Prostate gland (tissue), 2 donors: ENCODE data around the gene DDX6. TPM values are rescaled to one million over a fixed set of nuclear protein-coding genes. Genes with fewer than 3 reads are reported as not detected.
A peak's percentile ranks its signal among the peaks of the same experiment; 100 is the strongest.
"Not testable (repeated sequence)": the region's sequence is repeated elsewhere in the genome, so short reads cannot be mapped to it uniquely, and the experiment has no call there.

Experiments
- DNase-seq: peaks from one replicate; pipeline ENCODE4 v3.0.0-alpha.2; 2019; ENCODE audit warnings: low spot score
- H3K27ac ChIP-seq, 2 donors: fragments of 200-600 bp; sonication (generic); 2 replicates each; pipeline ENCODE4 v1.5.1; 2017 to 2019
- H3K27me3 ChIP-seq: fragments of 200-600 bp; sonication (generic); replicated peaks from 2 replicates; pipeline ENCODE4 v1.5.1; 2019; ENCODE audit not compliant: insufficient read depth
- H3K36me3 ChIP-seq, 2 donors: fragments of 200-600 bp; sonication (generic); 1 replicate in 1 of 2; 2 replicates in 1 of 2; pipeline versions ENCODE4 v1.5.1 to v1.8.1; 2017 to 2019
- H3K4me1 ChIP-seq: fragments of 200-600 bp; sonication (generic); replicated peaks from 2 replicates; pipeline ENCODE4 v1.5.1; 2019
- H3K4me3 ChIP-seq, 2 donors: fragments of 200-600 bp; sonication (generic); 2 replicates each; pipeline ENCODE4 v1.5.1; 2017 to 2019
- H3K9me3 ChIP-seq: fragments of 200-600 bp; sonication (generic); 2 replicates; pipeline ENCODE4 v1.5.1; 2017
- CTCF ChIP-seq, 4 experiments: fragments of 200-600 bp in 2 of 4; fragments of 450-650 bp in 2 of 4; sonication (generic) in 2 of 4; IDR thresholded peaks; 1 replicate in 3 of 4; 2 replicates in 1 of 4; pipeline ENCODE4 v1.5.1; 2016 to 2019; ENCODE audit warnings: antibody characterized with exemption in 4 of 4, mild to moderate bottlenecking in 2 of 4, moderate library complexity in 2 of 4
- POLR2A ChIP-seq: fragments of 450-650 bp; IDR thresholded peaks from one replicate; pipeline ENCODE4 v1.6.1; 2016; ENCODE audit warnings: antibody characterized with exemption, mild to moderate bottlenecking
- POLR2AphosphoS5 ChIP-seq: sonication (generic); formaldehyde crosslinking; IDR thresholded peaks from one replicate; pipeline ENCODE4 v1.6.1; 2017; ENCODE audit warnings: antibody characterized with exemption
- WGBS: methylation state at CpG from one replicate; pipeline ENCODE4 v1.1.5; 2018; 5-methylcytosine and 5-hydroxymethylcytosine counted together
- intact Hi-C: fragments of 100-400 bp; cut with DNase I; formaldehyde crosslinking; loops from one replicate; pipeline ENCODE4 v1.14.2; 2022
- total RNA-seq, 2 donors: library from RNA; depleted of rRNA; stranded (reverse); fragments of >200 nt; gene quantifications; one replicate each; pipeline ENCODE4 v1.1.0, GENCODE V29; 2016

The DDX6 gene
- total RNA-seq, 2 donors from 2014 or later, result 122 to 127 TPM

- WGBS, result 63% methylated on average over 3 of the region's 3 CpGs
- Histone ChIP-seq H3K36me3 (no peaks in the 10 kb centered on the region), H3K9me3 (no peaks in the 10 kb centered on the region), H3K27me3 (no peaks in the 10 kb centered on the region), H3K27ac (no peak overlapping the region), H3K4me3 (no peak overlapping the region), H3K4me1 (peaks cover 8% of the 10 kb centered on the region)
- no peak for DNase-seq
- intact Hi-C loops, result no loop called here
- TF ChIP-seq CTCF (IDR thresholded peaks at IDR 0.05) (no peak), POLR2AphosphoS5 (no peak), POLR2A (no peak)
Measured at GRCh38 chr11:118768690-118769089, 22.3 kb downstream of the DDX6 start.

- H3K4me3 ChIP-seq, result no peak overlapping the region
- intact Hi-C loops, result no loop called here
- peaks cover under 1 to 4% of the 10 kb centered on the region in 2 donors for H3K36me3 ChIP-seq
- H3K9me3 ChIP-seq, result no peaks in the 10 kb centered on the region
- H3K27me3 ChIP-seq, result no peaks in the 10 kb centered on the region
- 93% methylated on average over 4 of the region's 4 CpGs for WGBS
- DNase-seq, result no peak
- H3K4me1 ChIP-seq, result peaks cover 8% of the 10 kb centered on the region
- TF ChIP-seq CTCF (IDR thresholded peaks at IDR 0.05) (no peak), POLR2AphosphoS5 (no peak), POLR2A (no peak)
- peak overlapping the region in 1 of 2 donors; percentile 42 for H3K27ac ChIP-seq
Measured at GRCh38 chr11:118766035-118766434, 24.9 kb downstream of the DDX6 start.

GRCh38 chr11:118765095-118765691 lies 25.8 kb downstream of the DDX6 start:
- peak; percentile 57 for DNase-seq
- H3K4me1 ChIP-seq, H3K4me3 ChIP-seq, H3K36me3 ChIP-seq, H3K9me3 ChIP-seq, H3K27me3 ChIP-seq, intact Hi-C loops: not testable (repeated sequence)
- H3K27ac ChIP-seq, result peak overlapping the region in 1 of 2 donors; percentile 19
- TF ChIP-seq POLR2AphosphoS5, result peak; percentile 84
- 83% methylated on average over 6 of the region's 6 CpGs for WGBS

GRCh38 chr11:118763041-118763440 lies 27.9 kb downstream of the DDX6 start:
- DNase-seq, result no peak
- Histone ChIP-seq H3K9me3 (no peaks in the 10 kb centered on the region), H3K4me1 (peaks cover 1% of the 10 kb centered on the region), H3K4me3 (no peak overlapping the region), H3K36me3 (peaks cover 2 to 18% of the 10 kb centered on the region in 2 donors), H3K27ac (no peak overlapping the region), H3K27me3 (no peaks in the 10 kb centered on the region)
- 42% methylated on average over 2 of the region's 2 CpGs for WGBS
- TF ChIP-seq CTCF (IDR thresholded peaks at IDR 0.05) (no peak), POLR2A (no peak), POLR2AphosphoS5 (no peak)
- intact Hi-C loops, result no loop called here

GRCh38 chr11:118761981-118762380 lies 29.0 kb downstream of the DDX6 start:
- not testable (repeated sequence) for H3K27me3 ChIP-seq

GRCh38 chr11:118757876-118758399 lies 33.0 kb downstream of the DDX6 start:
- TF ChIP-seq POLR2AphosphoS5 (no peak), POLR2A (no peak), CTCF (IDR thresholded peaks at IDR 0.05) (no peak)
- H3K36me3 ChIP-seq, result peaks cover 21 to 44% of the 10 kb centered on the region in 2 donors
- H3K4me3 ChIP-seq, result no peak overlapping the region
- H3K4me1 ChIP-seq, result no peaks in the 10 kb centered on the region
- WGBS, result 80% methylated on average over 4 of the region's 4 CpGs
- no peaks in the 10 kb centered on the region for H3K27me3 ChIP-seq
- no peak overlapping the region for H3K27ac ChIP-seq
- no peaks in the 10 kb centered on the region for H3K9me3 ChIP-seq
- no peak for DNase-seq
- intact Hi-C loops, result no loop called here

More at GRCh38 chr11:118761981-118762380, 29.0 kb downstream of the DDX6 start:
- H3K9me3 ChIP-seq, intact Hi-C loops, H3K4me1 ChIP-seq, H3K4me3 ChIP-seq, DNase-seq, H3K27ac ChIP-seq: not testable (repeated sequence)
- H3K36me3 ChIP-seq, result peaks cover 2 to 23% of the 10 kb centered on the region in 2 donors
- WGBS, result 95% methylated on average over 10 of the region's 10 CpGs
